ENCODE data around the gene TIE1. TPM values are rescaled to one million over a fixed set of nuclear protein-coding genes. Genes with fewer than 3 reads are reported as not detected.

Gene TIE1
- 0.68 and 0.84 TPM in 2 replicates for total RNA-seq (2014; rRNA removed; shearing (Covaris generic))

DNA sequence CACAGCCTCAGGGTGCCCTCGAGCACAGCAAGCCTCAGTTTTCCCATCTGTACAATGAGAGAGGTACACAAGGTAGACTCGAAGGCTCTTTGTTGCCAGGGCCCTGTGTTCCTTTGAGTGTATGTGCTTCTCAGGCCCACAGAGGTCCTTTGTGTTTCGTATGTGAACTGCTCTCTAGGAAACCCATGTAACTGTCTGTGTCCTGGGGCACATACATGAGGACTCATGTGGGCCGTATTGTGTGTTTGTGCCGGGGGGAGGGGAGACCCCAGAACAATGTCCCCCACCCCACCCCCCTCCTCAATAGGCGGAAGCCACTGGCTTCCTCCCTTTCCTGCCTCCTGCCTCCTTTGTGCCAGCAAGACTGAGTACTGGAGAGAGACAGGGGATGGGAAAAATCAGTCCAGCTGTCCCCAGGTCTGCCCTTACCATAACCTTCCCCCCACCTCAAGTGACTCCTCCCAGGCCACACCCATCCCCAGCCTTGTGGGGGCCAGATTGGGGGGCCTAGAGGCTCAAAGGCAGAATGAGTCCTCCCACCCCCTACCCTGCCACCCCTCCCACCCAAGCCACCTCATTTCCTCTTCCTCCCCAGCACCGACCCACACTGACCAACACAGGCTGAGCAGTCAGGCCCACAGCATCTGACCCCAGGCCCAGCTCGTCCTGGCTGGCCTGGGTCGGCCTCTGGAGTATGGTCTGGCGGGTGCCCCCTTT is at the start of gene TIE1:
TSS of gene TIE1 (plus strand) at position 605 of the 717 bp plus-strand sequence. CDS start at position 695, 90 bp downstream.
- no peak for DNase-seq (ENCODE audit: low read depth)

DNA sequence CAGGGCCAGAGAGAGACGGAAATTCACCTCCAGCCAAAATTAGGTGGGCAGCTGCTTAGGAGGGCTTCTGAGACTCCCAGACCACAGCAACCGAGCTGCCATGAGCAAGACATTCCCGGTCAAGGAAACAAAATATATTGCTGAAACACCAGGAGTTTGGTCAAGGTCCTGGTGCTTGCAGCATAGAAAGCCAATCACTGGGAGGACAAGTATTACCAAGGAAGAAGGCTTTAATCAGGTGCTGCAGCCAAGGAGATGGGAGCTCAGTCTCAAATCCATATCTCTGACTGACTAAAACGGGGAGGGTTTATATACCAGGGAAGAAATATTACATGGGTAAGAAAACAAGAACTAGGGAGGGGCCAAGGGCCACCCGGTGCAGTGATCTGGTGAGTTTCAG is 49.8 kb upstream of the TIE1 start:
- no peak for DNase-seq (ENCODE audit: low read depth)

DNA sequence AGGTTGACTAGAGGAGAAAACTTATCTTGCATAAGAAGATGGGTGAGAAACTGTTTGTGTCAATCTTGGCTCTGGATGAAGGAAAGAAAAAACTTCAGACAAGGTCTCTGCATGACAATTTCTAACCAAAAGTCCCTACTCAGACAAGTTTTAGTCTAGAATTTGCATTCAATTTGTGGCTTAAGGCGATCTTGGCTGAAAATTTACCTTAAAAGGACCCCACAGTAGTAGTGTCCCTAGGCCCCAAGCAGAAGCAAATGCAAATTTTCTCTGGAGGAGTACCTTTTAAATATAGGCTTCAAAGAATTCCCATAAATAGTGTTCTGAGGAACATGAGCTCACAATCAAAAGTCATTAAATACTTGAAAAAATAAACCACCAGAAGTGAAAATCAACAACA is 48.6 kb upstream of the TIE1 start:
- no peak for DNase-seq (ENCODE audit: low read depth)

DNA sequence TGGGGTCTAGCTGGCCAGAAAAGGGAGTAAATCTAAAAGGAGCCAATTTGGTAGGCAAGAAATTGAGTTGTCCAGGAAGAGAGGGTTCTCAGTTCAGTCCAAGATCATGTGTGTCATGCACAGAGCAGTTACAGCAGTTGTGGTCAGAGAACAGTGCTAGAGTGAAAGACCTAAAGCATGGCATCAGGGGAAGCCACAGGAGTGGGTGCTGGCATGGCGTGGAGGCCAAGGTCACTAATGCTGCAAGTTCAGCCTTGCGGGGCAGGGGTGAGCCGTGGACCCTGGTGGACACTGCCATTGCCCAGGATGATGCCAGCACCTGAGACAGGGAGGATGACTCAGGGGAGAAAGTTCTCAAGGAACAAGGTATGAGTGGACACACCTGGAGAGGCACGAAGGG is 47.6 kb upstream of the TIE1 start:
- no peak for DNase-seq (ENCODE audit: low read depth)

GRCh38 chr1:43253876-43254275 is 46.9 kb upstream of the TIE1 start:
- no peak for DNase-seq (ENCODE audit: low read depth)

- no peak for DNase-seq (ENCODE audit: low read depth)
These were observed 45.2 kb upstream of the TIE1 start for GRCh38 chr1:43255438-43256210.

DNA sequence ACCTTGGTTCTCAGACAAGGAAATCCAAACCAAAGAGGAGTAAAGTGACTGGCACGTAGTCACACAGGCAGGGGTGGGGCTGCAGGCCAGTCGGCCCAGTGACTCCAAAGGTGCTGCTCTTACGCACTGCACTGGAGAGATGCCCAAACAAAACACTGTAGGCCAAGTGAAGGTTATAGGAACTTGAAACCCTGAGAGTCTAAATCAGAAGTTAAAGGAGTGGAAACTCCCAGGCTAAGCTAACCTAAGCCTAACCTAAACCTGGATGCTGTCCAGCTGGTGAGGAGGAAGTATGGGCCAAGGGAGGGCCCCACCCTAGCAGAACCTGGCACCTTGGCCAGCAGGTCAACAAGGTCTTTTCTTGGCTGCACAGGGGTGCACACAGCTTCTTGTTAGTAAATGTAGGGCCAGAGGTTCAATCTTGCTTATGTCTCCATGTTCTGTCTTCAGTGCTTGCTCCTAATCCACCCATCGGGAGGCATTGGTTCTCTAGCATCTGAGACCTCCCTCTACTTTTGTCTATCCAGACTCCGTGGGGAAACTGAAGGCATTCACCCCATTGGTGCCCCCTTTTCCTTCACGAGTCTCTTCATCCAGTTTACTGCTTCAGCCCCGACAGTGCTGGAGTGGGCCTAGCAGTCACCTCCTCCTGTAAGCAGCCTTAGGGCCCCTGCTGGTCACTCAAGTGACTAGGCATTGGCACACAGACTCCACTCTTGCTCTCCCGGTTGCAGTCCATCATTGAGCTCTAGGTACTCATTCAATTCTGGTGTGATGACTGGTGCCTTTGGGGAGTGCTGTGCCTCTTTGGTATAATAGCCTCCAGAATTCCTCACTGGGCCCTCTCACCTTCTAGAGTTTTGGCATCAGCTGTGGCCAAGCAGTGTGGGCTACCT is 43.9 kb upstream of the TIE1 start:
- DNase-seq (ENCODE audit: low read depth): no peak

DNA sequence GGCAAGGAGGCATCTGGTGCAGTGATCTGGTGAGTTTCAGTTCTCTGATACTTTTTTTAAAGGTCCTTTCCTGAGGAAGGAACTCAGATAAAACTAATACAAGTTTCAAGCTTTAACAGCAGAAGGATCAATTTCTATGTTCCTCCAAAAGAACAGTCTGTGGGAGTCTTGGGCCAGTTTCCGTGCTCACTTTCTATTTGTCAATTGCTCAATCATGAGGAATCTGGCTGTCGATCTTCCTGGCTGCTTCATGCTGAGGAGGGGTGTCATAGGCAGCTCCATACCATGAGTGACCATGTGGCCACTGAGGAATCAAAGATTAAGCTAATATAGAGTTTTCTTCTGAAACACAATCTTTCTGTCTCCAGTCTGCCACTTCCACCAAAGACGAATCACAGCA is 42.4 kb upstream of the TIE1 start:
- no peak for DNase-seq (ENCODE audit: low read depth)

- no peak for DNase-seq (ENCODE audit: low read depth)
These were observed 35.4 kb upstream of the TIE1 start for GRCh38 chr1:43265431-43265830.

DNA sequence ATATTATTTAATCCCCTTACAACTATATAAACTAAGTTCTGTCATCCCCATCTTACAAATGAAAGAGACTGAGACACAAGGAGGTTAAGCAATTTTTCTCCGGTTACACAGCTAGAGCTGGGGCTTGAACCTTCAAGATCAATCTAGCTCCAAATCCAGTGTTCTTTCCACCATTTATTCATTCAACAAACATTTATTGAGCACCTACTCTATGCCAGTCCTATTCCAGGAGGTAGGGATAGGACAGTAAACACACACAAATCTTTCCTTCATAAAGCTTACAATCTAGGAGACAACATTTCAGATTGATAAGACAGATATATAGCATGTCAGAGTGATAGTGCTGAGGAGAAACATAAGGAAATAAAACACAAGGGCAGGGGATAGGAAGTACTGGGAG is 33.9 kb upstream of the TIE1 start:
- DNase-seq (ENCODE audit: low read depth): no peak

DNA sequence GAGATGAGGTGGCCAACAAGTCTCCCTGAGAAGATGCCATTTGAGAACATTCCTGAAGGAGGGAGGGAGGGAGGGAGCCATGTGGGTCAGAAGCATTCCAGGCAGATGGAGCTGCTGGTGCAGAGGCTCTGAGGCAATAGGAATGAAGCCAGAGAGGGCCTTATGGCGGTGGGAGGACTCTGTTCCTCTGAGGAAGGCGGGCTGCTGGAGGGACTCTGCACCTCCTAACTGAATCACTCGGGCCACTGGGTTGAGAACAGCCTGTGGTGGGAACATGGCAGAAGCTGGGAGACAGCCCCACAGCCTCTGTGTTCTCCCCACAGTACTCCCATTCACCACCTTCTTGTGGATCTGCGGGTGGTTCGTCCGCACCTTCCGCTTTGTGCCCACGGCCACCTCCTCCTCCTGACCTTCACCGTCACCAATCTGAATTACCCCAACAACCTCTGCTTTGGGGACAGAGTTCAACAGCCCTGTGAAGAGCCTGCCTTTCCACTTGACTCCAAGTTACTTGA is 33.4 kb upstream of the TIE1 start:
- peak; percentile 15 for DNase-seq (ENCODE audit: low read depth)

GRCh38 chr1:43267818-43268425 is 32.9 kb upstream of the TIE1 start:
- no peak for DNase-seq (ENCODE audit: low read depth)

DNA sequence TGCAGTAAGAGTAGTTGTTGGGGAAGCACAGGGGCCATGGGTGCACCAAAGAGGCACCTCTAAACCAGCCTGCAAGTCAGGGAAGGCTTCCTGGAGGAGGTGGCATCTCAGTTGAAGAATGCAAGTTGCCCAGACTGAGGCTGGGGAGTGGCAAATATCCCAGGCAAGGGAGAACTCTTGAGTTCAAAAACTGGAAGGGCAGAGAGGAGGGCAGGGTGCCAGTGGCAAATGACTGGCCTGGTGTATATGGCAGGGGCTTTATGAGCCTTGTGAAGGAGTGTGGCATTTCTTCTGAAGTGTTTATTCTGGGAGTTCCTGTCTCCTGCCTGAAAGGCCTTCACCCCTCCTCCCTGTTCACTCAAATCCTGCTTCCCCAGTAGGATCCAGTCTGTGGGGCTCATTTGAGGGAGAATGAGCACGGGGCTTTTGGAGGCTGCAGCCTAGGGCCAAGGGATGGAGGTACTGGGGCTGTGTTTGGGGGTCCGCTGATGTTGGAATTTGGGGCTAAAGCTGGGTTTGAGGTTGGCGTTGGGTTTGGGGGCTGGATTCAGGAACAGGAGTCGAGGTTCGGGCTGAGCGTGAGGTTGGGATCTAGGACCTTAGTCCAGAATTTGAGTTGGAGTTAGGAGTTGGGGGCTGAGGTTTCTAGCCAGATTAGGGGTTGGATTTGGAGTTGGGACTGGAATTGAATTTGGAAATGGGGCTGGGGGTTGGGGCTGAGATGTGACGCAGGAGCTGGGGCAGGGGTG is 31.0 kb upstream of the TIE1 start, which contains the start of gene TMEM125:
TSS of gene TMEM125 (plus strand) at position 357 of the 749 bp plus-strand sequence. CDS start 2,740 bp downstream, outside the sequence.
- DNase-seq (ENCODE audit: low read depth): no peak

DNA sequence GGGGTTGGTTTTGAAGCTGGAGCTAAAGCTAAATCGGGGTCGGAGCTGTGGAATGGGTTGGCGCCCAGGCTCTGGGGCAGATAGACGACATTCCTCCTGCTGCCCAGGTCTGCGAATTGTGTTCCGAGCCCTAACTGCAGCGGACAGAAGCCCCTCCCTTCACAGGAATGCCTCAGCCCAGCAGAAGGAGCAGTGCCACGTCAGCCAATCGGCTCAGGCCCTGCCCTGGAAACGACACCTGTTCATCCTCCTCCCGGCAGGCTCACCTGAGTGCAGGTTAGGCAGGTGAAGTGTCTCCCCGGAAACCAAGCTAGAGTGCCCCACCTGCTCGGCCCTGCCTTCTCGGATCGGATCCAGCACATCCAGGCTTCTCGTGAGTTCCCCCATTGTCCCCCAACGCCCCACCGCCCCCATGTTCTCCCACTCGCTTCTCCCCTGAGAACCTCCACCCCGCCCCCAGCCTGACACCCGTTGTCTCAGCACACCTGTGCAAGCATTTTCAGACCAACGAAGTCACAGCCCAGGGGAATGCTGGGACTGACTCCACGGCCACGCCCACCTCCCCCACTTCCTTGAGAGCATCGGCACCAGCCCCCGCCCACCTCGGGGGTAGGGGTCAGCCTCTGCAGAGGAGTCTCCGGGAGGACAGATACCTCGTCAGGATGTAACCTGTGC is 30.2 kb upstream of the TIE1 start:
- no peak for DNase-seq (ENCODE audit: low read depth)

DNA sequence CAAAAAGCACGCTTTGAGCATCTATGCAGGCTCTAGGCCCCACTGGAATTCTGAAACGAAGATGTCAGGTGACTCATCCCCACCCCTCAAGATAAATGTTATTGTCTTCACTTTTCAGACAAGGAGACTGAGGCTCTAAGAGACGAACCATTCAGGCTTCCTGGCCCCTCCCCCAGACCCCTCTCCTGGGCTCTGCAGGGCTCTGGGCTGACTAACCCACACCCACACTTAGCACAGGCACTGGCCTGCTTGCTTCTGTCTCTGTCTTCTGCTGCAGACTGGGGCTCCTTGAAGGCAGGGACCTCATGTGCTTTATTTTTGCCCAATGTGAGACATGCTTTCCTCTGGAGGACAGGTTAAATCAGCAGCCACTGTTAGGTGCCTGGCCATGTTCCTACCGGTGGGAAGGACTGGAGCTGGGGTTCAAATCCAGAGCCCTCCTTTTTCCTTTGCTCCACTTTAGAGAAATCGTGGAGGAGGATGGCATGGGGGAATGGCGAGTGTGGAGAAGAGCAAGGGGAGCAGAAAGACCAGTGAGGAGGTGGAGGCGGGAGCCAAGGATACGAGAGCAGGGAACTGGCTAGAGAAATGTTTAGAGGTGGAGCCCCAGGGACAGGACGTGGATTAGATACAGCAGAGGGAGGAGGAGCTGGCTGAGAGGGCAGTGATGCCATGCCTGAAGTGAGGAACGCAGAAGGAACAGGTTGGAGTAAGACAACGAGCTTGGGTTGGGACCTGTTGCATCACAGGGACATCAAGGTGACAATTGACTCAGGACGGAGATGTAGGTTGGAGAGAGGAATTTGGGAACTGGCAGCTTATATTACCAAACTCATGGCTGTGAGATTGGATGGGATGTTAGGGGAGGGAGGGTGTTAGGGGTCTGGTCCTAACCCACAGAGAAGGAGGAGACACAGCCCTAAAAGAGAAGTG is 29.3 kb upstream of the TIE1 start:
- no peak for DNase-seq (ENCODE audit: low read depth)

GRCh38 chr1:43272161-43272560 is 28.6 kb upstream of the TIE1 start:
- no peak for DNase-seq (ENCODE audit: low read depth)

DNA sequence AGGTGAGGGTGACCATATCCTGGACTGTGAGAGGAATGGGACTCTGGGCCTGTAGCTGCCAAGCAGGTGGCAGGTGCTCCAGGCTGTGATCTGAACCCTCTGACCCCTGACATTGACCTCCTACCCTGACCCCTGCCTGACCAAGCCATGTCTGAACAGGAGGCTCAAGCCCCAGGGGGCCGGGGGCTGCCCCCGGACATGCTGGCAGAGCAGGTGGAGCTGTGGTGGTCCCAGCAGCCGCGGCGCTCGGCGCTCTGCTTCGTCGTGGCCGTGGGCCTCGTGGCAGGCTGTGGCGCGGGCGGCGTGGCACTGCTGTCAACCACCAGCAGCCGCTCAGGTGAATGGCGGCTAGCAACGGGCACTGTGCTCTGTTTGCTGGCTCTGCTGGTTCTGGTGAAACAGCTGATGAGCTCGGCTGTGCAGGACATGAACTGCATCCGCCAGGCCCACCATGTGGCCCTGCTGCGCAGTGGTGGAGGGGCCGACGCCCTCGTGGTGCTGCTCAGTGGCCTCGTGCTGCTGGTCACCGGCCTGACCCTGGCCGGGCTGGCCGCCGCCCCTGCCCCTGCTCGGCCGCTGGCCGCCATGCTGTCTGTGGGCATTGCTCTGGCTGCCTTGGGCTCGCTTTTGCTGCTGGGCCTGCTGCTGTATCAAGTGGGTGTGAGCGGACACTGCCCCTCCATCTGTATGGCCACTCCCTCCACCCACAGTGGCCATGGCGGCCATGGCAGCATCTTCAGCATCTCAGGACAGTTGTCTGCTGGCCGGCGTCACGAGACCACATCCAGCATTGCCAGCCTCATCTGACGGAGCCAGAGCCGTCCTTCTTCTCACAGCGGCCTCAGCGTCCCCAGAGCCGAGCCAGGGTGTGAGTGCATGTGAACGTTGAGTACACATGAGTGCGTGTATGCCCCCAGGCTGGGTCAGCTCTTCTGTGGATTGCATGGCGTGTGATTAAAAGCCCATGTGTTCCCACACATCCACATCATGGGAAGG is 27.9 kb upstream of the TIE1 start:
- DNase-seq (ENCODE audit: low read depth): no peak

GRCh38 chr1:43273708-43274107 is 27.1 kb upstream of the TIE1 start:
- DNase-seq (ENCODE audit: low read depth): no peak
